ENCODE measurements around the gene KAT6B. TPM values are rescaled to one million over a fixed set of nuclear protein-coding genes. Genes with fewer than 3 reads are reported as not detected.
A peak's percentile ranks its signal among the peaks of the same experiment; 100 is the strongest.
"Not testable (repeated sequence)": the region's sequence is repeated elsewhere in the genome, so short reads cannot be mapped to it uniquely, and the experiment has no call there.

Gene KAT6B
- total and polyA plus RNA-seq, 11 donors, result 10.4 to 61.3 (median 42.9) TPM

GRCh38 chr10:74913377-74913979, 87.1 kb downstream of the KAT6B start:
- H3K4me1 ChIP-seq, result peaks cover 0 to 55% (median 8%) of the 10 kb centered on the region in 12 donors
- no peak for ATAC-seq

GRCh38 chr10:74916283-74916682, 89.9 kb downstream of the KAT6B start:
- H3K4me3 ChIP-seq, result no peak overlapping the region
- H3K27ac ChIP-seq, result no peak overlapping the region
- 98 to 100% (median 99%) methylated on average over 1 of the region's 1 CpG for WGBS, 4 donors
- H3K27me3 ChIP-seq, result no peaks in the 10 kb centered on the region
- ATAC-seq, result no peak
- H3K9me3 ChIP-seq, result peaks cover 0 to 19% (median 3%) of the 10 kb centered on the region in 12 donors
- no peak for TF ChIP-seq CTCF (IDR thresholded peaks at IDR 0.05)
- TF ChIP-seq POLR2A (IDR thresholded peaks at IDR 0.05), result no peak
- no peaks in the 10 kb centered on the region for H3K36me3 ChIP-seq
- DNase-seq, result no peak
- peaks cover 0 to 45% (median 10%) of the 10 kb centered on the region in 12 donors for H3K4me1 ChIP-seq
- intact Hi-C loops (cut with DNase I), result no loop called here

More at GRCh38 chr10:74913377-74913979, 87.1 kb downstream of the KAT6B start:
- 82 to 90% (median 87%) methylated on average over 6 of the region's 6 CpGs for WGBS, 4 donors
- intact Hi-C loops (cut with DNase I), result no loop called here
- no peak for DNase-seq
- Histone ChIP-seq H3K27me3 (no peaks in the 10 kb centered on the region), H3K27ac (no peak overlapping the region), H3K36me3 (no peaks in the 10 kb centered on the region), H3K4me3 (no peak overlapping the region), H3K9me3 (no peaks in the 10 kb centered on the region)
- TF ChIP-seq CTCF (IDR thresholded peaks at IDR 0.05) (no peak), POLR2A (IDR thresholded peaks at IDR 0.05) (no peak)

GRCh38 chr10:74917481-74918077, 91.2 kb downstream of the KAT6B start:
- Histone ChIP-seq H3K27me3 (no peaks in the 10 kb centered on the region), H3K9me3 (peaks cover 0 to 19% (median 3%) of the 10 kb centered on the region in 12 donors), H3K36me3 (no peaks in the 10 kb centered on the region), H3K4me3 (no peak overlapping the region), H3K27ac (peak overlapping the region in 2 of 12 donors; percentile 6 to 16), H3K4me1 (peaks cover 0 to 50% (median 19%) of the 10 kb centered on the region in 12 donors)
- ATAC-seq (peak in 2 of 4 donors; percentile 37 to 39), DNase-seq (no peak)
- TF ChIP-seq CTCF (IDR thresholded peaks at IDR 0.05) (no peak), POLR2A (IDR thresholded peaks at IDR 0.05) (no peak)
- intact Hi-C loops (cut with DNase I), result no loop called here

- DNase-seq, result no peak
- no peaks in the 10 kb centered on the region for H3K27me3 ChIP-seq
- H3K4me1 ChIP-seq, result peaks cover 3 to 53% (median 35%) of the 10 kb centered on the region in 12 donors
- H3K27ac ChIP-seq, result no peak overlapping the region
- peaks cover 0 to 19% (median 3%) of the 10 kb centered on the region in 12 donors for H3K9me3 ChIP-seq
- ATAC-seq, result no peak
- no peak overlapping the region for H3K4me3 ChIP-seq
- H3K36me3 ChIP-seq, result no peaks in the 10 kb centered on the region
- TF ChIP-seq CTCF (IDR thresholded peaks at IDR 0.05), result no peak
- TF ChIP-seq POLR2A (IDR thresholded peaks at IDR 0.05), result no peak
- intact Hi-C loops (cut with DNase I), result no loop called here
Measured at GRCh38 chr10:74919671-74920070, 93.3 kb downstream of the KAT6B start.

GRCh38 chr10:74921070-74921469, 94.7 kb downstream of the KAT6B start:
- H3K4me3 ChIP-seq; H3K36me3 ChIP-seq; H3K27me3 ChIP-seq; ATAC-seq; intact Hi-C loops (cut with DNase I); H3K27ac ChIP-seq; DNase-seq: not testable (repeated sequence)
- H3K4me1 ChIP-seq, result peaks cover 3 to 65% (median 46%) of the 10 kb centered on the region in 12 donors
- peaks cover 0 to 19% (median 3%) of the 10 kb centered on the region in 12 donors for H3K9me3 ChIP-seq
- 72 to 81% (median 76%) methylated on average over 5 of the region's 5 CpGs for WGBS, 4 donors
